ENCODE data around the gene MTA2.
A peak's percentile ranks its signal among the peaks of the same experiment; 100 is the strongest.

The MTA2 gene

GRCh38 chr11:62548545-62549335, 52.9 kb downstream of the MTA2 start:
- peak overlapping the region; percentile 41 to 100 for H3K9ac ChIP-seq (ENCODE audit: low read depth in 1 of 2, low read length in 2 of 2)
- no peaks in the 10 kb centered on the region for H3K36me3 ChIP-seq (ENCODE audit: control insufficient read depth in 2 of 2, insufficient read depth in 2 of 2, low read length in 2 of 2)
- no peaks in the 10 kb centered on the region for H3K27me3 ChIP-seq (ENCODE audit: control insufficient read depth in 2 of 2, insufficient read depth in 2 of 2, low read length in 2 of 2)
- peak overlapping the region; percentile 99 to 100 for H3K27ac ChIP-seq (ENCODE audit: low read depth in 2 of 2, low read length in 2 of 2)
- peaks cover 68% of the 10 kb centered on the region in 2 donors for H3K4me1 ChIP-seq (ENCODE audit: control insufficient read depth in 2 of 2, insufficient read depth in 2 of 2, low read length in 2 of 2)
- peak overlapping the region; percentile 33 to 50 for H3K4me3 ChIP-seq (ENCODE audit: low read length in 2 of 2)
- no peaks in the 10 kb centered on the region for H3K9me3 ChIP-seq (ENCODE audit: control insufficient read depth in 2 of 2, low read length in 2 of 2)

GRCh38 chr11:62547691-62548281, 53.9 kb downstream of the MTA2 start:
- H3K9me3 ChIP-seq (ENCODE audit: control insufficient read depth in 2 of 2, low read length in 2 of 2) = no peaks in the 10 kb centered on the region
- H3K27me3 ChIP-seq (ENCODE audit: control insufficient read depth in 2 of 2, insufficient read depth in 2 of 2, low read length in 2 of 2) = no peaks in the 10 kb centered on the region
- peaks cover 67 to 70% of the 10 kb centered on the region in 2 donors for H3K4me1 ChIP-seq (ENCODE audit: control insufficient read depth in 2 of 2, insufficient read depth in 2 of 2, low read length in 2 of 2)
- peak overlapping the region; percentile 56 to 100 for H3K9ac ChIP-seq (ENCODE audit: low read depth in 1 of 2, low read length in 2 of 2)
- H3K36me3 ChIP-seq (ENCODE audit: control insufficient read depth in 2 of 2, insufficient read depth in 2 of 2, low read length in 2 of 2) = no peaks in the 10 kb centered on the region
- H3K27ac ChIP-seq (ENCODE audit: low read depth in 2 of 2, low read length in 2 of 2) = peak overlapping the region; percentile 99 to 100
- H3K4me3 ChIP-seq (ENCODE audit: low read length in 2 of 2) = peak overlapping the region; percentile 79 to 97

- Histone ChIP-seq H3K9ac (ENCODE audit: low read depth in 1 of 2, low read length in 2 of 2) (peak overlapping the region; percentile 56 to 100), H3K4me1 (ENCODE audit: control insufficient read depth in 2 of 2, insufficient read depth in 2 of 2, low read length in 2 of 2) (peaks cover 66 to 70% of the 10 kb centered on the region in 2 donors)
These were observed 54.6 kb downstream of the MTA2 start for GRCh38 chr11:62546929-62547625.

GRCh38 chr11:62546244-62546928, 55.3 kb downstream of the MTA2 start, which contains the start of gene AHNAK:
TSS of gene AHNAK (minus strand) at chr11:62546806. CDS start at chr11:62536098, 10,708 bp downstream.
- Histone ChIP-seq H3K4me3 (ENCODE audit: low read length in 2 of 2) (peak within 1 kb of the TSS; percentile 90 to 97), H3K27me3 (ENCODE audit: control insufficient read depth in 2 of 2, insufficient read depth in 2 of 2, low read length in 2 of 2) (no peaks in the 10 kb centered on the region), H3K27ac (ENCODE audit: low read depth in 2 of 2, low read length in 2 of 2) (peak within 1 kb of the TSS; percentile 99 to 100), H3K4me1 (ENCODE audit: control insufficient read depth in 2 of 2, insufficient read depth in 2 of 2, low read length in 2 of 2) (peaks cover 66 to 70% of the 10 kb centered on the region in 2 donors), H3K36me3 (ENCODE audit: control insufficient read depth in 2 of 2, insufficient read depth in 2 of 2, low read length in 2 of 2) (no peaks in the 10 kb centered on the region), H3K9me3 (ENCODE audit: control insufficient read depth in 2 of 2, low read length in 2 of 2) (no peaks in the 10 kb centered on the region), H3K9ac (ENCODE audit: low read depth in 1 of 2, low read length in 2 of 2) (peak within 1 kb of the TSS; percentile 95 to 100)

More at GRCh38 chr11:62546929-62547625, 54.6 kb downstream of the MTA2 start:
- Histone ChIP-seq H3K27me3 (ENCODE audit: control insufficient read depth in 2 of 2, insufficient read depth in 2 of 2, low read length in 2 of 2) (no peaks in the 10 kb centered on the region), H3K27ac (ENCODE audit: low read depth in 2 of 2, low read length in 2 of 2) (peak overlapping the region; percentile 99 to 100), H3K36me3 (ENCODE audit: control insufficient read depth in 2 of 2, insufficient read depth in 2 of 2, low read length in 2 of 2) (no peaks in the 10 kb centered on the region), H3K9me3 (ENCODE audit: control insufficient read depth in 2 of 2, low read length in 2 of 2) (no peaks in the 10 kb centered on the region), H3K4me3 (ENCODE audit: low read length in 2 of 2) (peak overlapping the region; percentile 79 to 97)

GRCh38 chr11:62545437-62546243, 56.0 kb downstream of the MTA2 start:
- no peaks in the 10 kb centered on the region for H3K9me3 ChIP-seq (ENCODE audit: control insufficient read depth in 2 of 2, low read length in 2 of 2)
- peak overlapping the region; percentile 90 to 97 for H3K4me3 ChIP-seq (ENCODE audit: low read length in 2 of 2)
- peak overlapping the region; percentile 99 to 100 for H3K27ac ChIP-seq (ENCODE audit: low read depth in 2 of 2, low read length in 2 of 2)
- no peaks in the 10 kb centered on the region for H3K36me3 ChIP-seq (ENCODE audit: control insufficient read depth in 2 of 2, insufficient read depth in 2 of 2, low read length in 2 of 2)
- no peaks in the 10 kb centered on the region for H3K27me3 ChIP-seq (ENCODE audit: control insufficient read depth in 2 of 2, insufficient read depth in 2 of 2, low read length in 2 of 2)
- peaks cover 69 to 72% of the 10 kb centered on the region in 2 donors for H3K4me1 ChIP-seq (ENCODE audit: control insufficient read depth in 2 of 2, insufficient read depth in 2 of 2, low read length in 2 of 2)
- H3K9ac ChIP-seq (ENCODE audit: low read depth in 1 of 2, low read length in 2 of 2) = peak overlapping the region; percentile 95 to 100

- Histone ChIP-seq H3K9me3 (ENCODE audit: control insufficient read depth in 2 of 2, low read length in 2 of 2) (no peaks in the 10 kb centered on the region), H3K9ac (ENCODE audit: low read depth in 1 of 2, low read length in 2 of 2) (peak overlapping the region; percentile 95 to 100), H3K4me3 (ENCODE audit: low read length in 2 of 2) (peak overlapping the region; percentile 90 to 97), H3K36me3 (ENCODE audit: control insufficient read depth in 2 of 2, insufficient read depth in 2 of 2, low read length in 2 of 2) (no peaks in the 10 kb centered on the region), H3K4me1 (ENCODE audit: control insufficient read depth in 2 of 2, insufficient read depth in 2 of 2, low read length in 2 of 2) (peaks cover 76 to 77% of the 10 kb centered on the region in 2 donors), H3K27me3 (ENCODE audit: control insufficient read depth in 2 of 2, insufficient read depth in 2 of 2, low read length in 2 of 2) (no peaks in the 10 kb centered on the region), H3K27ac (ENCODE audit: low read depth in 2 of 2, low read length in 2 of 2) (peak overlapping the region; percentile 99 to 100)
These were observed 56.9 kb downstream of the MTA2 start for GRCh38 chr11:62544581-62545436.

GRCh38 chr11:62543680-62544444, 57.8 kb downstream of the MTA2 start:
- no peaks in the 10 kb centered on the region for H3K27me3 ChIP-seq (ENCODE audit: control insufficient read depth in 2 of 2, insufficient read depth in 2 of 2, low read length in 2 of 2)
- H3K4me1 ChIP-seq (ENCODE audit: control insufficient read depth in 2 of 2, insufficient read depth in 2 of 2, low read length in 2 of 2) = peaks cover 78 to 83% of the 10 kb centered on the region in 2 donors
- peak overlapping the region; percentile 95 to 100 for H3K9ac ChIP-seq (ENCODE audit: low read depth in 1 of 2, low read length in 2 of 2)
- peak overlapping the region; percentile 99 to 100 for H3K27ac ChIP-seq (ENCODE audit: low read depth in 2 of 2, low read length in 2 of 2)
- H3K9me3 ChIP-seq (ENCODE audit: control insufficient read depth in 2 of 2, low read length in 2 of 2) = no peaks in the 10 kb centered on the region
- H3K36me3 ChIP-seq (ENCODE audit: control insufficient read depth in 2 of 2, insufficient read depth in 2 of 2, low read length in 2 of 2) = peaks cover 2% of the 10 kb centered on the region in 2 donors
- H3K4me3 ChIP-seq (ENCODE audit: low read length in 2 of 2) = peak overlapping the region; percentile 90 to 97

All from mucosa of rectum (tissue), 2 donors.